Stimulated activated CD8-positive, alpha-beta memory T cell treated with anti-CD3 and anti-CD28 coated beads, Interleukin-4, amount 100 ng/mL, for 24 hours (primary cell): Measurements from ENCODE around the gene RAD1.
A peak's percentile ranks its signal among the peaks of the same experiment; 100 is the strongest.
"Not testable (repeated sequence)": the region's sequence is repeated elsewhere in the genome, so short reads cannot be mapped to it uniquely, and the experiment has no call there.

Source experiments
- DNase-seq: peaks from one replicate; pipeline ENCODE4 v3.0.0-alpha.2; 2020; ENCODE audit warnings: low read depth

Gene RAD1, protein sequence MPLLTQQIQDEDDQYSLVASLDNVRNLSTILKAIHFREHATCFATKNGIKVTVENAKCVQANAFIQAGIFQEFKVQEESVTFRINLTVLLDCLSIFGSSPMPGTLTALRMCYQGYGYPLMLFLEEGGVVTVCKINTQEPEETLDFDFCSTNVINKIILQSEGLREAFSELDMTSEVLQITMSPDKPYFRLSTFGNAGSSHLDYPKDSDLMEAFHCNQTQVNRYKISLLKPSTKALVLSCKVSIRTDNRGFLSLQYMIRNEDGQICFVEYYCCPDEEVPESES

DNA sequence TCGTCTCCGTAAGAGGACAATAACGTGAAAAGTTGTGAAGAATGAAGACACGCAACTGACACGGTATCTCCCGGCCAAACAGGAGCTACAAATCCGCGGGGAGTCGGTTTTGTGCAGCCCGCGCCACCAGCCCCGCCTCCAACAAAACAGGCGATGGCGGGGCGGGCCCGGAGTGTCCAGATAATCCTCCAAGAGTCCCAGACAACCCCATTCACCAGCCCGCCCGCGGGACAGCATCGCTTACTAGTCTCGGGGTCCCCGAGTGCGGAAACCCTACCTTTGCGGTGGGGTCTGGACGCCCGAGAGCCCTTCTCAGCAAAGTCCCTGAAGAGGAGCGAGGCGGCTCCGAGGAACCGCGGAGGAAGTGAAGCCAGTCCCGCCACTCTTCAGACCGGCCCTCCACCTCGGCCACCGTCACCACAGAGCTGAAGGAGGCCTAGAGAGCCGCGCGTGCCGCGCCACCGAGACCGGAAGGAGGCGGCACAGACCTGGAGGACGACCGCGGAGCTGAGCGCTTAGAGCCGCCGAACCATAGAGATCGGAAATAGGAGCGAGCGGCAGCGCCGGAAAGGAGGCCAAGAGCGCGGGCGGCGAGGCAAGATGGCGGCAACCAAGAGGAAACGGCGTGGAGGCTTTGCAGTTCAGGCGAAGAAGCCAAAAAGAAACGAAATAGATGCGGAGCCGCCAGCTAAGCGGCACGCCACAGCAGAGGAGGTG lies at the start of gene RAD1, which contains the start of gene BRIX1:
RAD1 (minus strand) TSS at position 366 of the 717 bp plus-strand sequence. CDS start 612 bp downstream, outside the sequence.
BRIX1 (plus strand) TSS at position 573 of the 717 bp plus-strand sequence; CDS start at position 601, 28 bp downstream.
- DNase-seq: peak; percentile 91

DNA sequence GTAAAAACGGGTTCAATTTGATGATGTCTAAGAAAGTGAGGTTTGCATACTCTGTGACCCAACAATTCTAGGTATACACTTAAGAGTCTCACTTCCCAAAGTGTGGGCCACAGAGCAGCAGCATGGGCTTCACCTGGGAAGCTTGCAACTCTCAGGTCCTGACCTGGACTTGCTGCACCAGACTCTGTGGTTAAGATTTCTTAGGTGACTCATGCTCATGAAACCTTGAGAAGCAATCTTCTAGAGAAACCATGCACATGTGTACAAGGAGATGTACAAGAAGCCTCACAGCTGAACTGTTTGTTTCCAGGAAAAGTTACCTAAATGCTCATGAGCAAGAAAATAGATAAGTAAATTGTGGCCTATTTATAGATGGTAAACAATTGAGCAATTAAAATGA lies 44.0 kb upstream of the RAD1 start:
- DNase-seq: peak; percentile 2

- DNase-seq: no peak
Observed at GRCh38 chr5:34957857-34958690, 42.8 kb upstream of the RAD1 start.

GRCh38 chr5:34957321-34957720 lies 42.0 kb upstream of the RAD1 start:
- no peak for DNase-seq

DNA sequence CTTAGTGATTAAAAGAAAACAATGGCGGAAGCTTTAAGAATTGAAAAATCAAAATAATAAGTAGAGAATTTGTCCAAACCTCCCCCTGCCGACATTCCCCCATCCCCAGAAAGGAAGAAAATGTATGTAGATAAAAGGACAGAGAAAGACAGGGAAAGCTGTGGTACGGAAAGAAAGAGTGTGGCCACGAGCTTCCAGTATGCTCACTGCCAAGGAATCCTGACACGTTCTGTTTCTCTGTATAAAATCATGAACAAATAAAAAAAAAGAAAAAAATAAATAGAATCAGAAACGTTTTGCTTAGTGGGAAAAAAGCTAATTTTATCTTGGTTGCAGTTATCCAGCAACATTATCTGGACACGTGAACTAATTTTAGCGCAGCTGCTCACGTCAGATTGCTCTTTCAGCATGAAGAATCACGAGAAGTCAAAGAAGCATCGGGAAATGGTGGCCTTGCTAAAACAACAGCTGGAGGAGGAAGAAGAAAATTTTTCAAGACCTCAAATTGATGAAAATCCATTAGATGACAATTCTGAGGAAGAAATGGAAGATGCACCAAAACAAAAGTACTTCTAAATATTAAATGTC lies 29.2 kb upstream of the RAD1 start:
- DNase-seq: no peak

GRCh38 chr5:34944044-34944443 lies 28.7 kb upstream of the RAD1 start:
- DNase-seq: no peak

- DNase-seq: no peak
Observed at GRCh38 chr5:34941936-34942335, 26.6 kb upstream of the RAD1 start.

GRCh38 chr5:34932947-34933346 lies 17.6 kb upstream of the RAD1 start:
- DNase-seq: no peak

GRCh38 chr5:34930870-34931269 lies 15.6 kb upstream of the RAD1 start:
- no peak for DNase-seq

DNA sequence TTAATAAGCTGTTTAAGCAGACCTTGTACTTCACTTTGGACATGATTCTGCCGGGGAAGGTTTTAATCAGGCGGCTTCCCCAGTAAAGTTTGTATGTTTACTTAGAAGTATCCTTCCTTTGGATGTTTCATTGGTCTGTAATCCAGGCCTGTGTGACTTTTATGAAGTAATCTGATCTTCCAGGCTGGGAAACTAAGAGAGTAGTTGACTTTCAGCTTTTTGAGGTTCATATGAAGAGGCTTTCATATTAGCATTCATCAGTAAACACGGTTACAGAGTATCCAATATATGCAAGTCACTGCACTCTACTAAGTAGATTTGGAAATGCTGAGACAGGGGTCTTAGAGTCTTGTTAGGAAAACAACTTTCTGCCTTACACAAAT lies 15.1 kb upstream of the RAD1 start:
- DNase-seq: no peak

- DNase-seq: peak; percentile 71
Observed at GRCh38 chr5:34929720-34930461, 14.6 kb upstream of the RAD1 start.

- DNase-seq: peak; percentile 97
Observed at GRCh38 chr5:34929134-34929719, 13.9 kb upstream of the RAD1 start, which contains the start of gene DNAJC21. Gene DNAJC21 (plus strand): TSS chr5:34929559. CDS start chr5:34929820, 261 bp downstream.

- DNase-seq: no peak
Observed at GRCh38 chr5:34928267-34928666, 13.0 kb upstream of the RAD1 start.

- DNase-seq: no peak
Observed at GRCh38 chr5:34927785-34928184, 12.5 kb upstream of the RAD1 start.

- DNase-seq: no peak
Observed at GRCh38 chr5:34926318-34926888, 11.1 kb upstream of the RAD1 start.

DNA sequence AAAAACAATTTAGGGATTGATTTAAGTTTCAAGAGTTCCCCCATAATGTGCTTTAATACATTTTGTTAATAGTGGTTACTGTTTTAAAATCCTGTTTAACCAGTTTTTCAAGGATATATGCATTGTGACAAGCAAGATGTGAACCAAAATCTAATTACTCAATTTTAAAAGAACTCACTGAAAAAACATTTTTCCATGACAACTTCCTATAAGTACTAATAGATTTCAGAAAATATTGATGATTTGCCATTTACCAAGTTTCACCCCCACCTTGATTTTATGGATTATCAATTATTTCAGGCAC lies 9.1 kb upstream of the RAD1 start:
- no peak for DNase-seq

- no peak for DNase-seq
Observed at GRCh38 chr5:34923694-34924461, 8.6 kb upstream of the RAD1 start.

DNA sequence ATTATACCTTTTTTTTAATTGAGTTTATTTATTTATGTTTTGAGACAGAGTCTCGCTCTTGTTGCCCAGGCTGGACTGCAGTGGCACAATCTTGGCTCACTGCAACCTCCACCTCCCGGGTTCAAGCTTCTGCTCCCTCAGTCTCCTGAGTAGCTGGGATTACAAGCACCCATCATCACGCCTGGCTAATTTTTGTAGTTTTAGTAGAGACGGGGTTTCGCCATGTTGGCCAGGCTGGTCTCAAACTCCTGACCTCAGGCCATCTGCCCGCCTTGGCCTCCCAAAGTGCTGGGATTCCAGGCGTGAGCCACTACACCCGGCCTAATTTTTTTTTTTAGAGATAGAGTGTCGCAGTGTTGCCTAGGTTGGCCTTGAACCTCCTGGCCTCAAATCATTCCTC lies 8.0 kb upstream of the RAD1 start:
- not testable (repeated sequence) for DNase-seq

DNA sequence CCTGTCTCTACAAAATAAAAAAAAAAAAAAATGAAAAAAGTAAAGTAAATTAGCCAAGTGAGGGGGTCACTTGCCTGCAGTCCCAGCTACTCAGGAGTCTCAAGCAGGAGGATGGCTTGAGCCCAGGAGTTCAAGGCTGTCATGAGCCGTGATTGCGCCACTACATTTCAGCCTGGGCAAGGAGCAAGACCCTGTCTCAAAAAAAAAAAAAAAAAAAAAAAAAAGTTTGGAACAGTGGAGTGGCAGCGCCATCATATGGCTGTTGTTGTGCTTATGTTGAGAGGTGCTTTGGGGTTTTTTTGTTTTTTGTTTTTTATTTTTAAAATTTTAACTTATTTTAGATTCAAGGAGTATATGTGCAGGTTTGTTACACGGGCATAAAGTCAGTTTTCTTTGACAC lies 3.8 kb upstream of the RAD1 start:
- no peak for DNase-seq

DNA sequence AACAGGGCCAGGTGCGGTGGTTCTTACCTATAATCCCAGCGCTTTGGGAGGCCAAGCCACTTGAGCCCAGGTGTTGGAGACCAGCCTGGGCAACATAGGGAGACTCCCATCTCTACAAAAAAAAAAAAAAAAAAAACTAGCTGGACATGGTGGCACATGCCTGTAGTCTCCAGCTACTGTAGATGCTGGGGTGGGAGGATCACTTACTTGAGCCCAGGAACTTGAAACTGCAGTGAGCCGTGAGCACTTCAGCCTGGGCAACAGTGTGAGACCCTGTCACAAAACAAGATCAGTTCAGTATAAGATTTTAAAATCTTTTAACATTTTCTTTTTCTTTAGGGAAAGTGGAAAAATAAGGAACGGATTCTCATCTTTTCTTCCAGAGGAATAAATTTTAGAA lies 2.7 kb upstream of the RAD1 start:
- DNase-seq: no peak
